Hepatocyte (in vitro differentiated cells): ENCODE measurements around the gene HES7. TPM values are rescaled to one million over a fixed set of nuclear protein-coding genes. Genes with fewer than 3 reads are reported as not detected.

Experiments
- DNase-seq: peaks from one replicate; pipeline ENCODE4 v3.0.0-alpha.2; 2016; ENCODE audit warnings: low spot score
- H2AFZ ChIP-seq: fragments of 200-600 bp; sonication (generic); 2 replicates; pipeline ENCODE4 v1.6.0; 2016; ENCODE audit warnings: antibody characterized with exemption, mild to moderate bottlenecking
- H3K27ac ChIP-seq: fragments of 200-600 bp; sonication (generic); 2 replicates; pipeline ENCODE4 v1.5.1; 2016; ENCODE audit warnings: mild to moderate bottlenecking
- H3K27me3 ChIP-seq: fragments of 200-600 bp; sonication (generic); 2 replicates; pipeline ENCODE4 v1.6.1; 2016
- H3K36me3 ChIP-seq: fragments of 200-600 bp; sonication (generic); replicated peaks from 2 replicates; pipeline ENCODE4 v1.5.1; 2016; ENCODE audit warnings: low read depth; ENCODE audit not compliant: insufficient read depth
- H3K4me1 ChIP-seq: fragments of 200-600 bp; sonication (generic); 2 replicates; pipeline ENCODE4 v1.5.1; 2016; ENCODE audit warnings: mild to moderate bottlenecking, moderate library complexity; ENCODE audit not compliant: insufficient read depth
- H3K4me2 ChIP-seq: fragments of 200-600 bp; sonication (generic); 2 replicates; pipeline ENCODE4 v1.6.0; 2016
- H3K4me3 ChIP-seq: fragments of 200-600 bp; sonication (generic); 2 replicates; pipeline ENCODE4 v1.5.1; 2016; ENCODE audit warnings: mild to moderate bottlenecking
- H3K79me2 ChIP-seq: fragments of 200-600 bp; sonication (generic); 2 replicates; pipeline ENCODE4 v1.6.0; 2017; ENCODE audit warnings: mild to moderate bottlenecking
- H3K9me2 ChIP-seq: fragments of 200-600 bp; sonication (generic); replicated peaks from 2 replicates; pipeline ENCODE4 v1.6.0; 2017; ENCODE audit warnings: mild to moderate bottlenecking; ENCODE audit not compliant: insufficient read depth
- H3K9me3 ChIP-seq: fragments of 200-600 bp; sonication (generic); 2 replicates; pipeline ENCODE4 v1.5.1; 2016; ENCODE audit warnings: low read depth, mild to moderate bottlenecking
- H4K20me1 ChIP-seq: fragments of 200-600 bp; sonication (generic); 2 replicates; pipeline ENCODE4 v1.6.0; 2016; ENCODE audit warnings: mild to moderate bottlenecking; ENCODE audit not compliant: insufficient read depth, poor library complexity, severe bottlenecking
- EZH2 ChIP-seq: fragments of 200-600 bp; sonication (generic); IDR thresholded peaks from 2 replicates; pipeline ENCODE4 v1.6.1; 2016; ENCODE audit warnings: antibody characterized with exemption, mild to moderate bottlenecking, borderline replicate concordance
- EZH2phosphoT487 ChIP-seq: fragments of 200-600 bp; sonication (generic); IDR thresholded peaks from one replicate; pipeline ENCODE4 v1.6.1; 2018; ENCODE audit warnings: antibody characterized with exemption, mild to moderate bottlenecking, low read depth, moderate library complexity; ENCODE audit not compliant: unreplicated experiment, severe bottlenecking
- WGBS: methylation state at CpG from one replicate; pipeline ENCODE4 v1.1.6; 2016; ENCODE audit warnings: low lambda C conversion rate; ENCODE audit errors: missing lambda C conversion rate; 5-methylcytosine and 5-hydroxymethylcytosine counted together
- polyA plus RNA-seq: library from polyadenylated mRNA; unstranded; fragments of >200 nt; fragmentation: Nextera tagmentation; extraction: Ambion mirVana; gene quantifications from 2 replicates; pipeline ENCODE4 v1.2.1, GENCODE V29; 2016
- total RNA-seq: library from RNA; depleted of rRNA; stranded (reverse); fragments of >200 nt; gene quantifications from 2 replicates; pipeline ENCODE4 v1.2.3, GENCODE V29; 2014
- TF ChIP-seq, protein P1 (sequence below): fragments of 200-600 bp; sonication (generic); IDR thresholded peaks from 2 replicates; pipeline ENCODE4 v1.5.1; 2016; ENCODE audit warnings: antibody characterized with exemption, mild to moderate bottlenecking; ENCODE audit not compliant: poor library complexity

Gene HES7
- total and polyA plus RNA-seq, 2 experiments from 2014 or later: not detected

DNA sequence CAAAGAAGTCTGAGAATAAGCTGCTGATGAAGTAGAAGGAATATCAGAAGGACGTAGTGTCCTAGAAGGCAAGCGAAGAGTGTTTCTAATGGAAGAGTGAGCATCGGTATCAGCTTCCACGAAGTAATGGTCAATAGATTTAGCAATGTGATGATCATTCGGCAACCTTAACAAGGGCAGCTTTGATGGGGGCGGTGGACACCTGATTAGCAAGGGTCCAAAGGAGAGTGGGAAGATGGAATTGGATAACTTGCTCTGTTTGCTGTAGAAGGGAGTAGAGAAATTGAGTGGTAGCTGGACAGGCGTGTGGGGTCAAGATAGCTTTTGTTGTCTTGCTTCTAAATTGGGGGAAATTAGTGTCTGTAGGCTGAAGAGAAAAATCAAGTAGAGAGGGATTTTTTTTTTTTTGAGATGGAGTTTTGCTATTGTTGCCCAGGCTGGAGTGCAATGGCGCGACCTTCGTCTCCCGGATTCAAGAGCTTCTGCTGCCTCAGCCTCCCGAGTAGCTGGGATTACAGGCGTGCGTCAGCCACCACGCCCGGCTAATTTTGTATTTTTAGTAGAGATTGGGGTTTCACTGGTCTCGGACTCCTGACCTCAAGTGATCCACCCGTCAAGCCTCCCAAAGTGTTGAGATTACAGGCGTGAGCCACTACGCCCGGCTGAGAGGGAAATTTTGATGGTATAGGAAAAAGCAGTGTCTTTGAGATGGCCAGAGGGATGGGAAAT is 13.9 kb upstream of the HES7 start:
- no peaks in the 10 kb centered on the region for H3K36me3 ChIP-seq
- peak overlapping the region; percentile 77 for H3K4me2 ChIP-seq
- DNase-seq: peak; percentile 16
- peak overlapping the region; percentile 97 for H3K27ac ChIP-seq
- WGBS: 24% methylated on average over 21 of the region's 21 CpGs
- peak overlapping the region; percentile 9 for H3K4me3 ChIP-seq
- H3K9me2 ChIP-seq: no peaks in the 10 kb centered on the region
- H2AFZ ChIP-seq: peak overlapping the region; percentile 28
- H4K20me1 ChIP-seq: peaks cover 18% of the 10 kb centered on the region
- TF ChIP-seq, protein P1, sequence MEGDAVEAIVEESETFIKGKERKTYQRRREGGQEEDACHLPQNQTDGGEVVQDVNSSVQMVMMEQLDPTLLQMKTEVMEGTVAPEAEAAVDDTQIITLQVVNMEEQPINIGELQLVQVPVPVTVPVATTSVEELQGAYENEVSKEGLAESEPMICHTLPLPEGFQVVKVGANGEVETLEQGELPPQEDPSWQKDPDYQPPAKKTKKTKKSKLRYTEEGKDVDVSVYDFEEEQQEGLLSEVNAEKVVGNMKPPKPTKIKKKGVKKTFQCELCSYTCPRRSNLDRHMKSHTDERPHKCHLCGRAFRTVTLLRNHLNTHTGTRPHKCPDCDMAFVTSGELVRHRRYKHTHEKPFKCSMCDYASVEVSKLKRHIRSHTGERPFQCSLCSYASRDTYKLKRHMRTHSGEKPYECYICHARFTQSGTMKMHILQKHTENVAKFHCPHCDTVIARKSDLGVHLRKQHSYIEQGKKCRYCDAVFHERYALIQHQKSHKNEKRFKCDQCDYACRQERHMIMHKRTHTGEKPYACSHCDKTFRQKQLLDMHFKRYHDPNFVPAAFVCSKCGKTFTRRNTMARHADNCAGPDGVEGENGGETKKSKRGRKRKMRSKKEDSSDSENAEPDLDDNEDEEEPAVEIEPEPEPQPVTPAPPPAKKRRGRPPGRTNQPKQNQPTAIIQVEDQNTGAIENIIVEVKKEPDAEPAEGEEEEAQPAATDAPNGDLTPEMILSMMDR: no peak
- no peak for TF ChIP-seq EZH2phosphoT487
- TF ChIP-seq EZH2: no peak
- no peaks in the 10 kb centered on the region for H3K9me3 ChIP-seq
- H3K4me1 ChIP-seq: peaks cover 8% of the 10 kb centered on the region
- no peaks in the 10 kb centered on the region for H3K79me2 ChIP-seq
- H3K27me3 ChIP-seq: no peaks in the 10 kb centered on the region

DNA sequence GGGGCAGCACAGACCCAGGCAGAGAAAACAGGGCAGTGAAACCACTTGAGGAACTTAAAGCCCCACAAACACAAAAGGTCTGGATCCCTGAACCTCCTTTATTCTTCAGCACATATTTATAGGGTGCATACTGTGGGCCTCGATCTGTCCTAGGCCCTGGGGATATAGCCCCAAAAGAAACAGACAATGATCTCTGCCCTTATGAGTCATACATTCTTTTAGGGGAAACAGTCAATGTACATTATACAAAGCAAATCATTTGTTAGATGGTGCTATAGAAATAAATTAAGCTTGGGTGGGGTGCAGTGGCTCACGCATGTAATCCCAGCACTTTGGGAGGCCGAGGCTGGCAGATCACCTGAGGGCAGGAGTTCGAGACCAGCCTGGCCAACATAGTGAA is 10.0 kb upstream of the HES7 start:
- Histone ChIP-seq H4K20me1 (no peaks in the 10 kb centered on the region), H3K27me3 (no peaks in the 10 kb centered on the region), H3K4me2 (no peak overlapping the region), H2AFZ (no peak overlapping the region), H3K9me2 (no peaks in the 10 kb centered on the region), H3K27ac (no peak overlapping the region), H3K36me3 (no peaks in the 10 kb centered on the region), H3K79me2 (no peaks in the 10 kb centered on the region), H3K9me3 (no peaks in the 10 kb centered on the region), H3K4me1 (peaks cover 3% of the 10 kb centered on the region), H3K4me3 (no peak overlapping the region)
- 84% methylated on average over 4 of the region's 4 CpGs for WGBS
- DNase-seq: no peak
- TF ChIP-seq, protein P1: no peak
- no peak for TF ChIP-seq EZH2phosphoT487
- TF ChIP-seq EZH2: no peak

DNA sequence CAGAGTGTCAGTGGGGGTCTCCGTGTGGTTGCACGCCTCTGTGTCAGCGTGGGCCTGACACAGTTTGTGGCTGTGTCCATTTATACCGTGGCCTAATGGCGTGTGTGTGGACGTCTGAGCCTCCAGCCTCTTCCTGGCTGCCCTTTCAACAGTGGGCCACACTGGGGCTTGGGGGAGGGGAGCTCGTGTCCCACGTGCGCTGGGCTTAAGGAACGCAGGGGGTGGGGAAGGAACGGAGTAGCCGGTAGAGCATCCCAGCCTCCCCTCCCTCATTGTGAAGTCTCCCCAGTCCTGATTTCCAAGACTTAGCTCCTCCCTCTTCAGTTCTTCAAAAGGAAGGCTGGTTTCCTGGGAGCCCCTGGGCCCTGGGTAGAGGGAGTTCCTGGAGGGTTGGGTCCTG is 9.5 kb upstream of the HES7 start:
- H3K4me1 ChIP-seq: peaks cover 3% of the 10 kb centered on the region
- no peak for TF ChIP-seq EZH2phosphoT487
- no peak for TF ChIP-seq EZH2
- TF ChIP-seq, protein P1: no peak
- H4K20me1 ChIP-seq: no peaks in the 10 kb centered on the region
- WGBS: 61% methylated on average over 12 of the region's 12 CpGs
- no peak overlapping the region for H3K4me2 ChIP-seq
- H3K79me2 ChIP-seq: no peaks in the 10 kb centered on the region
- H3K4me3 ChIP-seq: no peak overlapping the region
- no peak overlapping the region for H3K27ac ChIP-seq
- no peaks in the 10 kb centered on the region for H3K9me2 ChIP-seq
- no peaks in the 10 kb centered on the region for H3K9me3 ChIP-seq
- no peak overlapping the region for H2AFZ ChIP-seq
- no peaks in the 10 kb centered on the region for H3K27me3 ChIP-seq
- H3K36me3 ChIP-seq: no peaks in the 10 kb centered on the region
- DNase-seq: no peak
